GM23248 (cell line): ENCODE results near the gene OLIG2.

Experiments
- EZH2 ChIP-seq: fragments of 200-600 bp; sonication (generic); IDR thresholded peaks from 2 replicates; pipeline ENCODE4 v1.6.1; 2018; ENCODE audit warnings: antibody characterized with exemption, mild to moderate bottlenecking; ENCODE audit not compliant: insufficient read depth, poor library complexity, severe bottlenecking
- EZH2phosphoT487 ChIP-seq: fragments of 200-600 bp; sonication (generic); IDR thresholded peaks from 2 replicates; pipeline ENCODE4 v1.6.1; 2018; ENCODE audit warnings: antibody characterized with exemption, moderate library complexity, mild to moderate bottlenecking, low read depth; ENCODE audit not compliant: insufficient read depth

DNA sequence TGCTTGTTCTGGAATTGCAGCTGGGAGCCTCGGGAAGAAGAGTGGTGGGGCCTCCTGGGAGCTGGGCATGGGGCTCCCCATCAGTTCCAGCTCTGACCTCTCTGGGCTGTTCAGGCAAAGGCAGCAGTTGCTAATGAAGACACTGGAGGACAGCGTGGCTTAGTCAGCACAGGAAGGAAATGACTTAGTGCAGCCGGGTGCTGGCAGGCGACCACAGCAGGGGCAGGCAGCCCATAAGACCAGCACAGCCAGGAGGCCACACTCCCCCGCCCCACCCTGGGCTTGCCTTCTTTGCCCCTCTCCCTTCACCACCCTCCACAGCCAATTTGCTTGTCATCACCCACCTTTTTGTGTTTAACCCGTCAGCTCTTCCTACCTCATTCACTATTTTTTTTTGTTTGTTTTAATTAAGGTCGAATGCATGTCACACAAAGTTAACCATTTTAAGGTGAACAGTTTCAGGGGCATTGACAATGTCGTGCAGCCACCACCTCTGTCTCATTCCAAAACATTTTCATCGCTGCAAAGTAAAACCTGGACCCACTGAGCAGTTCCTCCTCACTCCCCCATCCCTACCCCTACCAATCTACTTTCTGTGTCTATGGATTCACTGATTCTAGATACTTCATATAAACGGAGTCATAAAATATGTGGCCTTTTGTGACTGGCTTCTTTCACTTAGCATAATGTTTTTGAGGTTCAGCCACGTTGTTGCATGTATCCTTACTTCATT lies 10.9 kb downstream of the OLIG2 start:
- TF ChIP-seq EZH2phosphoT487: no peak
- no peak for TF ChIP-seq EZH2
